Motor neuron (in vitro differentiated cells): Measurements from ENCODE around the gene NRSN1. TPM values are rescaled to one million over a fixed set of nuclear protein-coding genes. Genes with fewer than 3 reads are reported as not detected.
"Not testable (repeated sequence)": the region's sequence is repeated elsewhere in the genome, so short reads cannot be mapped to it uniquely, and the experiment has no call there.

Experiments
- ATAC-seq, 8 experiments: fragments of 200-7000 bp; cut with Tn5 transposase; replicated peaks in 6 of 8; 2 replicates each; pipeline ENCODE4 v1.8.0; 2021; ENCODE audit warnings: mild to moderate bottlenecking in 8 of 8, moderate library complexity in 8 of 8
- H3K27ac ChIP-seq, 2 donors: fragments of 250-450 bp; sonication (Bioruptor Pico); 2 replicates each; pipeline ENCODE4 v1.9.0; 2021; ENCODE audit warnings: antibody characterized with exemption in 2 of 2, mild to moderate bottlenecking in 2 of 2, moderate library complexity in 1 of 2
- H3K4me1 ChIP-seq, 2 donors: fragments of 250-450 bp; sonication (Bioruptor Pico); replicated peaks in 1 of 2; 2 replicates each; pipeline ENCODE4 v1.6.1; 2021; ENCODE audit warnings: antibody characterized with exemption in 2 of 2, mild to moderate bottlenecking in 2 of 2, moderate library complexity in 1 of 2
- H3K4me3 ChIP-seq, 5 donors: fragments of 250-450 bp; sonication (Bioruptor Pico); 2 replicates each; pipeline ENCODE4 v1.9.0; 2021; ENCODE audit warnings: antibody characterized with exemption in 5 of 5, mild to moderate bottlenecking in 5 of 5, moderate library complexity in 4 of 5
- WGBS, 10 experiments: fragments of 450-650 bp; shearing (Covaris generic); methylation state at CpG; one replicate each; pipeline ENCODE4 v1.0.0; 2022; 5-methylcytosine and 5-hydroxymethylcytosine counted together
- in situ Hi-C, 9 experiments: fragments of 400-800 bp; cut with MboI; loops; one replicate each; pipeline ENCODE4 v1.15.0; 2021; ENCODE audit warnings: low sequenced_read_pairs in 9 of 9, low pct_unique_long_range_greater_than_20kb in 2 of 9; ENCODE audit not compliant: unreplicated experiment in 9 of 9
- total RNA-seq, 8 experiments: library from RNA; unstranded; fragments of 300-600 nt; gene quantifications; 2 replicates each; pipeline versions ENCODE4 v1.2.3 to v1.2.4, GENCODE V29; 2022

The NRSN1 gene
- total RNA-seq, 8 experiments from 2014 or later = 0.54 to 21.8 (median 9.8) TPM; not detected in 1

- no peak overlapping the region for H3K4me3 ChIP-seq
- H3K4me1 ChIP-seq = peaks cover 0 to 4% of the 10 kb centered on the region in 2 donors
- in situ Hi-C loops = no loop called here
- ATAC-seq = no peak
- H3K27ac ChIP-seq = no peak overlapping the region
- WGBS, 10 experiments = 13 to 76% (median 55%) methylated on average over 1 to 6 of the region's 6 CpGs
These were observed 18.0 kb upstream of the NRSN1 start for GRCh38 chr6:24108056-24108455.

- no peaks in the 10 kb centered on the region for H3K4me1 ChIP-seq
- in situ Hi-C loops = no loop called here
- H3K27ac ChIP-seq = no peak overlapping the region
- peak in 1 of 8 experiments; percentile 89 for ATAC-seq
- 0% methylated on average over 1 of the region's 1 CpG; no CpG with 5 or more reads in 9 of the 10 experiments for WGBS, 10 experiments
- H3K4me3 ChIP-seq = no peak overlapping the region
These were observed 15.6 kb upstream of the NRSN1 start for GRCh38 chr6:24110417-24110816.

DNA sequence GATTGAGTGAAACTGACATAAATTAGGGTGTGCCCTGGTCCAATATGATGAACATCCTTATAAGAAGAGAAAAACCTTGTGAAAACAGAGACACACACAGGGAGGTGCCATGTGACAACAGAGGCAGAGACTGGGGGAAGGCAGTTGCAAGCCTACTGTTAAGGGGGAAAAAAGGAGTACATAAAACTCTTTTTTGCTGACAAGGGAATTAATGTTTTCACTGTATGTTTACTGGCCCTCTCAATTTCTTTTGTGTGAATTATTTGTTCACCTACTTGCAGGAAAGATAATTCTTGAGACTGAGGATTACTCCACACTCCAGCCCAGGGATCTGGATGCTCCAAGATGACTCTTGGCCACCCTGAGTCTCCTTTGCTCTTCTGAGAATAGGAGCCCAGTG is 12.1 kb upstream of the NRSN1 start:
- in situ Hi-C loops = no loop called here
- no peak for ATAC-seq
- Histone ChIP-seq H3K4me3 (no peak overlapping the region), H3K27ac (no peak overlapping the region), H3K4me1 (no peaks in the 10 kb centered on the region)

DNA sequence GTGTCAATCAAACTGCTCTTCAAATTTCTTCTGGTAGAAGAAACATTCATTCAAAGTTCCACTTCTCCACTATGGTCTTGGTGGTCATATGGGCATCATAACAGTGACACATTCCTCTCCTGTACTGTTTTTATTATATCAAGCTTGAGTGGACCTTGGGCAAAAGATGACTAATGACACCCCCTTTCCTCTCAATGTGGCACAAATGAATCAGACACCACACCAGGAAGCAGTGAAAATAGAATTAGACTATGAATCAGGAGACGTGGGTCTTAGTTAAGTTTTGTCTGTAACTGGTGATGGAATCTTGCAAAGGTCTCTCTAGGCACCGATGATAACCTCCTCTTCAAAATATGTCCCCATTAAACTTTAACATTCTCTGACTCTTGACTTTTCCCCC is 9.0 kb upstream of the NRSN1 start:
- H3K4me3 ChIP-seq = no peak overlapping the region
- 0 to 100% (median 40%) methylated on average over 1 to 2 of the region's 2 CpGs; no CpG with 5 or more reads in 3 of the 10 experiments for WGBS, 10 experiments
- H3K4me1 ChIP-seq = peaks cover 0 to 2% of the 10 kb centered on the region in 2 donors
- no peak overlapping the region for H3K27ac ChIP-seq
- in situ Hi-C loops = no loop called here
- ATAC-seq = no peak

DNA sequence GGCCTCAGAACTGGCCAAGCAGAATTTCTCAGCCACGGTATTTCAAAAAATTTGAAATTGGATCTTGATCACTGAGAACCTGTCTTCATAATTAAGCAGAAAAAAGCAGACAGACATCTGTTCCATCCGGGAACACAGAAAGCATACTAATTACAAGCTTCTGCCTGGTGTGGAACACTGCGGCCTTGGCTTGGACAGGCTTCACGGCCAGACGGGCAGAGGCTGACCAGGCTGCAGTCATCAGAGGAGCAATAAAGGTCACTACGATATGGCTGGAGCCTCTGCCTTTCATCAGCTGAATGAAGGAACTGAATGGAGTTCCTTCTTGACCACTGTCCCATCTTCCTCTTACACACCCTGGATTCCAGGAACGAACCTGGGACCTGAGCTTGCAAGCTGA is 3.9 kb upstream of the NRSN1 start:
- no peak for ATAC-seq
- WGBS, 10 experiments = 10 to 77% (median 59%) methylated on average over 1 to 6 of the region's 7 CpGs; no CpG with 5 or more reads in 2 of the 10 experiments
- Histone ChIP-seq H3K27ac (no peak overlapping the region), H3K4me3 (no peak overlapping the region), H3K4me1 (peaks cover 8 to 10% of the 10 kb centered on the region in 2 donors)
- in situ Hi-C loops = no loop called here

GRCh38 chr6:24126586-24127192 is 674 bp downstream of the NRSN1 start:
- Histone ChIP-seq H3K4me1 (peaks cover 9 to 27% of the 10 kb centered on the region in 2 donors), H3K27ac (no peak overlapping the region), H3K4me3 (peak overlapping the region; percentile 36 to 47 (median 46))
- 0 to 20% (median 6%) methylated on average over 1 to 6 of the region's 6 CpGs; no CpG with 5 or more reads in 1 of the 10 experiments for WGBS, 10 experiments
- ATAC-seq = peak in 6 of 8 experiments; percentile 22 to 91 (median 50)
- in situ Hi-C loops = no loop called here

GRCh38 chr6:24127316-24127715 is 1.3 kb downstream of the NRSN1 start:
- Histone ChIP-seq H3K4me1 (peaks cover 9 to 29% of the 10 kb centered on the region in 2 donors), H3K4me3 (peak overlapping the region in 4 of 5 donors; percentile 36 to 47 (median 42)), H3K27ac (no peak overlapping the region)
- ATAC-seq = no peak
- WGBS, 10 experiments = 6 to 92% (median 73%) methylated on average over 1 to 2 of the region's 2 CpGs; no CpG with 5 or more reads in 1 of the 10 experiments
- in situ Hi-C loops = no loop called here

GRCh38 chr6:24131751-24132150 is 5.7 kb downstream of the NRSN1 start:
- WGBS, 10 experiments = 0 to 100% (median 63%) methylated on average over 1 to 2 of the region's 2 CpGs; no CpG with 5 or more reads in 1 of the 10 experiments
- in situ Hi-C loops = no loop called here
- ATAC-seq = no peak
- Histone ChIP-seq H3K4me3 (no peak overlapping the region), H3K27ac (no peak overlapping the region), H3K4me1 (peaks cover 5 to 40% of the 10 kb centered on the region in 2 donors)

- Histone ChIP-seq H3K27ac (no peak overlapping the region), H3K4me3 (no peak overlapping the region), H3K4me1 (peaks cover 4 to 23% of the 10 kb centered on the region in 2 donors)
- no peak for ATAC-seq
- in situ Hi-C loops = no loop called here
- 30 to 96% (median 61%) methylated on average over 1 to 2 of the region's 2 CpGs; no CpG with 5 or more reads in 1 of the 10 experiments for WGBS, 10 experiments
These were observed 13.1 kb downstream of the NRSN1 start for GRCh38 chr6:24139080-24139479.

DNA sequence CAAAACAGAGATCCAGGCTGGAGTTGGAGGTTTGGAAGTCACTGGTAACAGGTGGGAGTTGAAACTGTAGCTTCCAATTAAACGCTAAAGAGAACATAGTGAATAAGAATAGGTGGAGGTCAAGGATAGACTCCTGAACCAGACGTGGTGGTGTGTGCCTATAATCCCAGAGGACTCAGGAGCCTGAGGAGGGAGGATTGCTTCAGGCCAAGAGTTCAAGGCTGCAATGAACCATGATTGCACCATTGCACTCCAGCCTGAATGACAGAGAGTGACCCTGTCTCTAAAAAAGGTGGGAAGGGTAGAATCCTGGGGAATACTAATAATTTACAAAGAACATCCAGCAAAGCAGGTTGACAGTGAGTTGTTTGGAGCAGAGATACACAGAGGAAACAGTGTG is 13.6 kb downstream of the NRSN1 start:
- WGBS, 10 experiments = 40 to 100% (median 64%) methylated on average over 1 to 2 of the region's 2 CpGs; no CpG with 5 or more reads in 5 of the 10 experiments
- no peak for ATAC-seq
- Histone ChIP-seq H3K4me3 (no peak overlapping the region), H3K4me1 (peaks cover 4 to 23% of the 10 kb centered on the region in 2 donors), H3K27ac (no peak overlapping the region)
- in situ Hi-C loops = no loop called here

- 17 to 100% (median 88%) methylated on average over 1 to 10 of the region's 13 CpGs; no CpG with 5 or more reads in 3 of the 10 experiments for whole genome bisulfite sequencing, 10 experiments
- Histone ChIP-seq H3K4me3 (no peak overlapping the region), H3K4me1 (peaks cover 4 to 23% of the 10 kb centered on the region in 2 donors), H3K27ac (no peak overlapping the region)
- no peak for ATAC-seq
- in situ Hi-C loops = no loop called here
These were observed 14.6 kb downstream of the NRSN1 start for GRCh38 chr6:24140591-24140990.

GRCh38 chr6:24142733-24143132 is 16.7 kb downstream of the NRSN1 start:
- H3K4me3 ChIP-seq, H3K27ac ChIP-seq, ATAC-seq, in situ Hi-C loops: not testable (repeated sequence)
- 50 to 100% (median 88%) methylated on average over 1 to 6 of the region's 8 CpGs; no CpG with 5 or more reads in 4 of the 10 experiments for WGBS, 10 experiments
- H3K4me1 ChIP-seq = peaks cover 9 to 19% of the 10 kb centered on the region in 2 donors

DNA sequence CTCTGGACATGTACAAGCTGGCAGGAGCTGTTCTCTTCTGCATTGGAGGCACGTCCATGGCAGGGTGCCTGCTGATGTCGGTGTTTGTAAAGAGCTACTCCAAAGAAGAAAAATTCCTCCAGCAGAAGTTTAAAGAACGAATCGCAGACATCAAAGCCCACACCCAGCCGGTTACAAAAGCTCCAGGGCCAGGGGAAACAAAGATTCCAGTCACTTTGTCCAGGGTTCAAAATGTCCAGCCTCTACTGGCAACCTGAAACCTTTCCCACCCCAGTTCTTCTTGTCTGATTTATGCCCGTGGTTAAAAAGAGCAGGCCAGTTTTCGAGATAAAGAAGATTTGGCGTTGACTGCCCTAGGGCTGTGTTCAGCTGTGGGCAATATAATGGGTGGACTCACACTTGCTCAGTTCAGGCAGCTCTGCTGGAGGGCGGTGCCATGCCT is 19.7 kb downstream of the NRSN1 start:
- in situ Hi-C loops = no loop called here
- Histone ChIP-seq H3K4me3 (no peak overlapping the region), H3K4me1 (peaks cover 19 to 20% of the 10 kb centered on the region in 2 donors), H3K27ac (no peak overlapping the region)
- ATAC-seq = peak in 1 of 8 experiments; percentile 20
- WGBS, 10 experiments = 7 to 100% (median 57%) methylated on average over 1 to 7 of the region's 9 CpGs

GRCh38 chr6:24146871-24147270 is 20.9 kb downstream of the NRSN1 start:
- Histone ChIP-seq H3K27ac (no peak overlapping the region), H3K4me1 (peaks cover 15 to 16% of the 10 kb centered on the region in 2 donors), H3K4me3 (no peak overlapping the region)
- 0 to 100% (median 90%) methylated on average over 1 to 3 of the region's 3 CpGs; no CpG with 5 or more reads in 1 of the 10 experiments for WGBS, 10 experiments
- ATAC-seq = no peak
- in situ Hi-C loops = no loop called here
